MV-4-11 (cell line): ENCODE results near the gene EFEMP1.
A peak's percentile ranks its signal among the peaks of the same experiment; 100 is the strongest.

Experiments
- DNase-seq: peaks from one replicate; lab custom pipeline; 2025; lab: John Stamatoyannopoulos, UW

The EFEMP1 gene

GRCh38 chr2:55932843-55933242 is 9.3 kb upstream of the EFEMP1 start:
- DNase-seq = no peak

- DNase-seq = no peak
Measured at GRCh38 chr2:55931281-55931680, 7.7 kb upstream of the EFEMP1 start.

- no peak for DNase-seq
Measured at GRCh38 chr2:55929476-55929875, 5.9 kb upstream of the EFEMP1 start.

GRCh38 chr2:55926974-55927373 is 3.4 kb upstream of the EFEMP1 start:
- DNase-seq = no peak

- DNase-seq = no peak
Measured at GRCh38 chr2:55926246-55926645, 2.7 kb upstream of the EFEMP1 start.

- DNase-seq = no peak
Measured at GRCh38 chr2:55923982-55924321, 370 bp upstream of the EFEMP1 start.

- DNase-seq = no peak
Measured at GRCh38 chr2:55922291-55922907, 1.2 kb downstream of the EFEMP1 start.

- DNase-seq = no peak
Measured at GRCh38 chr2:55919574-55919973, 4.0 kb downstream of the EFEMP1 start.

GRCh38 chr2:55918856-55919255 is 4.7 kb downstream of the EFEMP1 start:
- no peak for DNase-seq

GRCh38 chr2:55917713-55918390 is 5.7 kb downstream of the EFEMP1 start:
- DNase-seq = no peak

- DNase-seq = no peak
Measured at GRCh38 chr2:55917117-55917516, 6.5 kb downstream of the EFEMP1 start.

- no peak for DNase-seq
Measured at GRCh38 chr2:55916473-55917049, 7.0 kb downstream of the EFEMP1 start.

- no peak for DNase-seq
Measured at GRCh38 chr2:55914786-55915185, 8.8 kb downstream of the EFEMP1 start.

GRCh38 chr2:55912926-55913325 is 10.7 kb downstream of the EFEMP1 start:
- DNase-seq = no peak

- DNase-seq = no peak
Measured at GRCh38 chr2:55910077-55910476, 13.5 kb downstream of the EFEMP1 start.

GRCh38 chr2:55907686-55908085 is 15.9 kb downstream of the EFEMP1 start:
- DNase-seq = no peak

- no peak for DNase-seq
Measured at GRCh38 chr2:55906993-55907392, 16.6 kb downstream of the EFEMP1 start.

- DNase-seq = no peak
Measured at GRCh38 chr2:55903727-55904126, 19.9 kb downstream of the EFEMP1 start.

- DNase-seq = no peak
Measured at GRCh38 chr2:55902971-55903370, 20.6 kb downstream of the EFEMP1 start.

GRCh38 chr2:55902429-55902828 is 21.2 kb downstream of the EFEMP1 start:
- no peak for DNase-seq

- DNase-seq = no peak
Measured at GRCh38 chr2:55901941-55902340, 21.6 kb downstream of the EFEMP1 start.

GRCh38 chr2:55901322-55901721 is 22.3 kb downstream of the EFEMP1 start:
- peak; percentile 57 for DNase-seq

GRCh38 chr2:55899881-55900280 is 23.7 kb downstream of the EFEMP1 start:
- peak; percentile 95 for DNase-seq
